DMS 273 treated with DMSO at 0.1 percent for 48 hours (cell line): ENCODE results near the gene CGB2.
"Not testable (repeated sequence)": the region's sequence is repeated elsewhere in the genome, so short reads cannot be mapped to it uniquely, and the experiment has no call there.

ENCODE experiments used
- DNase-seq: peaks from one replicate; lab custom pipeline; 2025; lab: John Stamatoyannopoulos, UW

Gene CGB2

GRCh38 chr19:49038111-49038510 lies 6.4 kb downstream of the CGB2 start:
- not testable (repeated sequence) for DNase-seq

DNA sequence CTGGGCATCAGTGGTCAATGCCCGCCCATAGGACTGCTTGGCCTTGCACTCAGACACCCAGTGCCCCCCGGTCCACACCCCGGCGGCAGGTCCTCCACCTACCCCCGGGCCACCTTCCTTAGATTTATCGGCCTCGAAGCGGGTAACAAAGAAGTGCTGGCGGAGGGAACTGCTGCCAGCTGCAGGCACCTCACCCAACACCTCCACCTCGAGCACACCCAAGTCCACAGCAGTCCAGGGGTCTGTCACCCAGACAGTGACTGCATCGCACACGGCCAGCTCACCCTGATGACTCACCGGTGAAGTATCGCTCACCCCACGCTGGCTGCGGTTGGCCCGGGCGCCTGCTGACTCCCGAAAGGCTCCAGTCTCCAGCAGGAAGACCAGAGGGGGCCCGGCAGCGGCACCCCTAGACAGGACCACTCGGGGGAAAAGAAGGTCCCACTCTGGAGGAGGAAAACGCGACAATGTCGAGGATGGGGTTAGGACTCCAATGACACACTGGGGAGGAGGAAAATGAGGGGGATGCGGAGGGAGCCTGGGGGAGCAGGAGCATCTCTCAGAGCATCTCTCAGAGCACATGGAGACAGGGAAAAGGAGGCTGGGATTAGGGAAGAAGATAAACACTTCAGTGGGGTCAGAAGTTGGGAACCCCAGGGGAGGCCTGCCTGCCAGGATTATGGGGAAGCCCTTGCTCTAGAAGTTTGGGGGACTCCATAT lies 7.0 kb downstream of the CGB2 start:
- DNase-seq: not testable (repeated sequence)

- not testable (repeated sequence) for DNase-seq
These were observed 8.0 kb downstream of the CGB2 start for GRCh38 chr19:49039736-49040135.

DNA sequence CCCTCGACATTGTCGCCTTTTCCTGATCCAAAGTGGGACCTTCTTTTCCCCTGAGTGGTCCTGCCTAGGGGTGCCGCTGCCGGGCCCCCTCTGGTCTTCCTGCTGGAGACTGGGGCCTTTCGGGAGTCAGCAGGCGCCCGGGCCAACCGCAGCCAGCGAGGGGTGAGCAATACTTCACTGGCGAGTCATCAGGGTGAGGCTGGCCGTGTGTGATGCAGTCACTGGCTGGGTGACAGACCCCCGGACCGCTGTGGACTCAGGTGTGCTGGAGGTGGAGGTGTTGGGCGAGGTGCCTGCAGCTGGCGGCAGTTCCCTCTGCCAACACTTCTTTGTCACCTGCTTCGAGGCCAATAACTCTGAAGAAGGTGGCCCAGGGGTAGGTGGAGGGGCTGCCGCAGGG lies 10.5 kb downstream of the CGB2 start:
- DNase-seq: no peak

DNA sequence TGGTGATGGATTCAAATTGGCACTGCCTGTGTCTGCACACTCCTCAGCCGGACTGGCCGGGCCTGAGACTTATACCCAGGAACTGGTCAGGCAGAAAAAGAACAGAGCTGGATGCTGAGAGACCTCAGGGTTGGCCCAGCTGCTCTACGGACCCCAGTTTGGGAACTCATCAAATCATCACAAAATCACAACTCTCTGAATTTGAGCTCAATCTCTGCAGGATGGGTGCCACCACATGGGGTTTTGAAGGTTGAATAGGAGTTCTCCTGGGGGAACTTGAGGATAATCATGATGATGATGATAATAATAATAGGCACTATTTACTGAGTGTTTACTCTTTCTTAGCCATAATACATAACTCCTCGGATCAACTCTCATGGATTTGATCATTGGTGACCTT lies 11.0 kb downstream of the CGB2 start:
- DNase-seq: not testable (repeated sequence)

- not testable (repeated sequence) for DNase-seq
These were observed 11.9 kb downstream of the CGB2 start, which contains the start of gene CGB5 for GRCh38 chr19:49043548-49043947. Gene CGB5 (plus strand): TSS chr19:49043848. CDS start chr19:49044210, 362 bp downstream.

- DNase-seq: not testable (repeated sequence)
These were observed 17.3 kb downstream of the CGB2 start, which contains the start of gene CGB8 for GRCh38 chr19:49049011-49049410. Gene CGB8 (minus strand): TSS chr19:49049111. CDS start chr19:49048739, 372 bp downstream.

- DNase-seq: not testable (repeated sequence)
These were observed 18.1 kb downstream of the CGB2 start for GRCh38 chr19:49049834-49050233.

DNA sequence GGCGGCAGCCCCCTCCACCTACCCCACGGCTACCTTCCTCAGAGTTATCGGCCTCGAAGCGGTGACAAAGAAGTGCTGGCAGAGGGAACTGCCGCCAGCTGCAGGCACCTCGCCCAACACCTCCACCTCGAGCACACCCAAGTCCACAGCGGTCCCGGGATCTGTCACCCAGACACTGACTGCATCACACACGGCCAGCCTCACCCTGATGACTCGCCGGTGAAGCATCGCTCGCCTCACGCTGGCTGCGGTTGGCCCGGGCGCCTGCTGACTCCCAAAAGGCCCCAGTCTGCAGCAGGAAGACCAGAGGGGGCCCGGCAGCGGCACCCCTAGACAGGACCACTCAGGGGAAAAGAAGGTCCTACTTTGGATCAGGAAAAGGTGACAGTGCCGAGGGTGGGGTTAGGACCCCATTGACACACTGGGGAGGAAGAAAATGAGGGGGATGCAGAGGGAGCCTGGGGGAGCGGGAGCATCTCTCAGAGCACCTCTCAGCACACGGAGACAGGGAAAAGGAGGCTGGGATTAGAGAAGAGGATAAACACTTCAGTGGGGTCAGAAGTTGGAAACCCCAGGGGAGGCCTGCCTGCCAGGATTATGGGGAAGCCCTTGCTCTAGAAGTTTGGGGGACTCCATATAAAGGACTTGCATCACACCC lies 18.8 kb downstream of the CGB2 start:
- not testable (repeated sequence) for DNase-seq

GRCh38 chr19:49056101-49056901 lies 24.6 kb downstream of the CGB2 start:
- no peak for DNase-seq

GRCh38 chr19:49056902-49057596 lies 25.4 kb downstream of the CGB2 start:
- DNase-seq: not testable (repeated sequence)

DNA sequence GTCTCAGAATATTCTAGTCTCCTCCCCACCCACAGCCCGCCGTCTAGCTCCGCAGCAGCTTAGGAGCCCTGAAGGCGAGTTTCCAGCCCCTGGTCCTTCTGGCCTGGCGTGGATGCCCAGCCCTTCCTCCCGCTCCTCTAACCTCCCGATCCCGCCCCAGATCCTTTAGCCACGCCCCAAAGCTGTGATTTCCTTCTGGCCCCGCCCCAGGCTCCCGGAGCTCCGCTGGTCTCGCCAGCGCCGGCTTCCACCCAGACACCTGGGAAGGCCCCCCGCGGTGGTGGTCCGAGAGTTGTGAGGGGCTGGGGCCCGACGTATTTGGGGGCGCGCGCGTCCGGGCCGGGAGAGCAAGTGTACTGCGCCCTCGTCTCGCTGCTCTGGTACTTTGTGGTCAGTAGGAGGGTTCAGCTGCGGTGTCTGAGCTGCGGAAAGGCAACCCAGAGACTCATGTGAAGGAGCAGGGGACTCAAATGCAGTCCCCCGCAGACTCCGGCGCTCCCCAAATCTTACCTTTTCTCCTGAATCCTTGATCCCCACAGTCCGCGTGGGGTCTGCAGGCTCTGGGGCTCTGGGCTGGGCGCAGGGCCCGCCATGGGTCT lies 26.0 kb downstream of the CGB2 start, which contains the start of gene CGB7:
TSS of gene CGB7 (minus strand) at position 114 of the 599 bp plus-strand sequence. CDS start 2,374 bp downstream, outside the sequence.
- DNase-seq: no peak

DNA sequence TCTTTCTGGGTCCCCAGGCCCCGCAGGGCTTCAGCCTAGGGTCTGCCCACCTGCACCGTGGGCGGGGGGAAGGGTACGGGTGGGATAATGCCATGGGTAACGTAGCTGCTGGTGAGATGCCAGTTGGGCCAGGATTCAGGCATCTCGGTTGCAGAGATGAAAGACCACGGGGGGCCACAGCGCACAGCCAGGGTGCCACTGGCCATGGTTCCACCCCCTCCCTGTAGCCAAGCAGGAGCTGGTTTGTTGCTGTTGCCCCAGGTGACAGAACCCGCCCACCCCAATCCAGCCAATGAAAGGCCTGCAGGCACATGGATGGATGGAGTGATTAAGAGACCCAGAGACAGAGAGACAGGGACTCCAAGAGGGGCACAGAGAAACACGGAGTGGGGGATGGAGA lies 26.9 kb downstream of the CGB2 start:
- no peak for DNase-seq

GRCh38 chr19:49059053-49059452 lies 27.4 kb downstream of the CGB2 start:
- DNase-seq: no peak

- DNase-seq: no peak
These were observed 29.3 kb downstream of the CGB2 start for GRCh38 chr19:49061000-49061399.

- DNase-seq: no peak
These were observed 29.8 kb downstream of the CGB2 start for GRCh38 chr19:49061445-49061844.

- no peak for DNase-seq
These were observed 32.4 kb downstream of the CGB2 start for GRCh38 chr19:49064029-49064629.

DNA sequence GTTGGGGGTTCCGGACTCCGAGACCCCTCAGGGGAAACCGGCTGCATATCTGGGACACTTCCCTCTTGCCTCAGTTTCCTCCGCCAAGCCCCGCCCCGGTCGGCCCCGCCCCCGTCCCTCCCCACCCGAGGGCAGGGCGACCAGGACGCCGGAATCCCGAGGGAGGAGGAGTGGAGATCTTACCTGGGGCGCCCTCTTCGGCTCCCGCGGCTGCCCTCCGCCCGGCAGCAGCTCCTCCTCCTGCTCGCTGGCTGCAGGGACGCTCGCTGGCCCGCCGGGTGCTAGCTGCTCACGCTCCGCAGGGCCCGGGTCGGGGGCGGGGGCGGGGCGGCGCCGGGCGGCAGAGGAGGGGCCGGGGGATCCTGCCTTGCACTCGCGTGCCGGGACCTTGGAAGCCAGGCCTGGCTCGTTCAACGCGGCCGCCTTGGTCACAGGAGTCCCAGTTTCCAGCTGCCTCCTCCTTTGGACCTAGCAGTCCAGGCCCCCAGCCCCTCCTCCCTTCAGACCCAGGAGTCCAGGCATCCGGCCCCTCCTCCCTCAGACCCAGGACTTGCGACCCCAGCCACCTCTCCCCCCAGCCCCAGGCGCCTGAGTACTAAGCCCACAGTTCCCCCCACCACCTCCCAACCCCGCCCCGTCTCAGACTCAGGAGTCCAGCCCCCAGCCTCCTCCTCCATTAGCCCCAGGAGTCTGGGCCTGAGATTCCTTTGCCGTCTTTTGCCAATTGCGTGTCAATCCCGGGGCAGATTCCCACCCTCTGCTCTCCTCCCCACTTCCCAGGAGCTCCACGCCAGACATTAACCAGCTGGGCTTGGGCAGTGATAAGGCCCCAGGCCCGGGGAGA lies 33.3 kb downstream of the CGB2 start, which contains the start of gene NTF4:
TSS of gene NTF4 (minus strand) at position 51 of the 844 bp plus-strand sequence. CDS start 2,821 bp downstream, outside the sequence.
- DNase-seq: no peak

GRCh38 chr19:49065905-49066512 lies 34.3 kb downstream of the CGB2 start:
- DNase-seq: no peak
